ENCODE measurements around the gene GPR132.

The GPR132 gene

GRCh38 chr14:105021656-105022275, 43.5 kb downstream of the GPR132 start:
- no peaks in the 10 kb centered on the region for H3K9me3 ChIP-seq (ENCODE audit: control extremely low read depth in 1 of 5, control insufficient read depth in 4 of 5, insufficient read depth in 2 of 5, low read depth in 1 of 5, low read length in 4 of 5)
- H3K4me3 ChIP-seq (ENCODE audit: control insufficient read depth in 1 of 7, extremely low read depth in 1 of 7, insufficient read depth in 4 of 7, low read depth in 2 of 7, low read length in 6 of 7): peak overlapping the region; percentile 2 to 81 (median 71)
- ChIA-PET POLR2A (interaction anchor here (1.3 kb wide), 1 partner anchor 44 kb away, joined by 4 read pairs; no protein-coding TSS in a partner anchor), CTCF (interaction anchor here (1.1 to 6.7 kb wide), 3 partner anchors 16 to 36 kb away, joined by 3 to 44 read pairs (median 5); partner anchors contain the start of gene CLBA1)
- 0% methylated on average over 17 of the region's 20 CpGs for WGBS (ENCODE audit: insufficient coverage)
- H3K36me3 ChIP-seq (ENCODE audit: control insufficient read depth in 4 of 4, insufficient read depth in 4 of 4, low read length in 3 of 4): peaks cover 0 to 17% (median 3%) of the 10 kb centered on the region in 4 experiments
- peak; percentile 50 to 79 (median 72) for DNase-seq
- peaks cover 7 to 38% (median 32%) of the 10 kb centered on the region in 4 experiments for H3K4me1 ChIP-seq (ENCODE audit: control extremely low read depth in 1 of 4, control insufficient read depth in 4 of 4, insufficient read depth in 4 of 4, low read length in 3 of 4)
- peak overlapping the region in 1 of 2 experiments; percentile 81 for H3K27ac ChIP-seq (ENCODE audit: insufficient read depth in 1 of 2, low read depth in 1 of 2, low read length in 2 of 2, poor library complexity in 1 of 2, severe bottlenecking in 2 of 2)
- no peaks in the 10 kb centered on the region for H3K27me3 ChIP-seq (replicated peaks in 2 of 5; ENCODE audit: control insufficient read depth in 4 of 5, insufficient read depth in 5 of 5, low read length in 4 of 5)

DNA sequence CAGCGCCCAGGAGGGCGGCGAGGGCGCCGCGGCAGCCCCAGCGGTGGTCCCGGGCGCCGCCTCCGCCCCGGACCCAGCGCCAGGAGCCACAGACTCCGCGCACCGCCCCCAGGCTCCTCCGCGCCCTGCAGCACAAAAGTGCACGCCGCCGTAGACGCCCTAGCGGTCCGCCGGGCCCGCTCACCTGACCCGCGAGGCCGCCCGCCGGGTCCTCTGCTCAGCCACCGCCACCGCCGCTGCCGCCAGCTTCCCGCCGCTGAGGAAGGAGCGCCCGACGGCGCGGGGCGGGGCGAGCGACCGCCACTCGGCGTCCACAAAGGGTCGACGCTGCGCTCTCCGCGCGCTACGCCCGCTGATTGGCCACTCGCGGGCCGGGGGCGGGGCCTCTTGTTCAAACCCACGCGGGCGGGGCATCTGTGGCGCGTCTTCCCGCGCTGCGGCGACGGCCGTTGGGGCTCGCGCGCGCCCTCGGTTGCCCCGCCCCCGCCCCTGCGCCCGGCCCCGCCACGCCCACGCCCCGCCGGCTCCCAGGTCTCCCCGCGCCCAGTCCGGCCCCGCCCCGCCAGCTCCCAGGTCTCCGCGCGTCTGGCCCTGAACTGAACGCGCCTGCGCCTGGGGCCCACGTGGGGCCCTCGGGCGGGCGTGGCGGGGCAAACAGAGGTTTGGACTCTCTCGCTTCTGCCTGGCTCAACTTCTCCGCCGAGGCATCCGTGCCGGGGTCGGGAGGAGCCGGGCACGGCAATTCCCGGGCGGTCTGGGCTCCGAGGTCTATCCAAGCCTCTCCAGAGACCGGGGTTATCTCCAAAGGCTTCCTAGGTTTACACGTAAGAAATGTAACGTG, 44.2 kb downstream of the GPR132 start, which contains the start of gene CDCA4:
Gene CDCA4 (minus strand): TSS at position 269 of the 841 bp plus-strand sequence. CDS start 9,154 bp downstream, outside the sequence.
- Histone ChIP-seq H3K4me1 (ENCODE audit: control extremely low read depth in 1 of 4, control insufficient read depth in 4 of 4, insufficient read depth in 4 of 4, low read length in 3 of 4) (peaks cover 7 to 45% (median 35%) of the 10 kb centered on the region in 4 experiments), H3K27ac (ENCODE audit: insufficient read depth in 1 of 2, low read depth in 1 of 2, low read length in 2 of 2, poor library complexity in 1 of 2, severe bottlenecking in 2 of 2) (peak within 1 kb of the TSS; percentile 58 to 81), H3K27me3 (replicated peaks in 2 of 5; ENCODE audit: control insufficient read depth in 4 of 5, insufficient read depth in 5 of 5, low read length in 4 of 5) (no peaks in the 10 kb centered on the region), H3K9me3 (ENCODE audit: control extremely low read depth in 1 of 5, control insufficient read depth in 4 of 5, insufficient read depth in 2 of 5, low read depth in 1 of 5, low read length in 4 of 5) (no peaks in the 10 kb centered on the region), H3K4me3 (ENCODE audit: control insufficient read depth in 1 of 7, extremely low read depth in 1 of 7, insufficient read depth in 4 of 7, low read depth in 2 of 7, low read length in 6 of 7) (peak within 1 kb of the TSS; percentile 73 to 97 (median 79)), H3K36me3 (ENCODE audit: control insufficient read depth in 4 of 4, insufficient read depth in 4 of 4, low read length in 3 of 4) (peaks cover 1 to 23% (median 3%) of the 10 kb centered on the region in 4 experiments)
- 0% methylated on average over 115 of the region's 115 CpGs for WGBS (ENCODE audit: insufficient coverage)
- POLR2A ChIA-PET: interaction anchor here (0.7 to 1.3 kb wide), 2 partner anchors 43 to 45 kb away, joined by 3 to 4 read pairs; no protein-coding TSS in a partner anchor
- DNase-seq: peak; percentile 93 to 97 (median 96)
- CTCF ChIA-PET: interaction anchor here (1.1 to 6.7 kb wide), 4 partner anchors 9 to 35 kb away, joined by 3 to 44 read pairs (median 8); partner anchors contain the start of gene CLBA1

- Histone ChIP-seq H3K9me3 (ENCODE audit: control extremely low read depth in 1 of 5, control insufficient read depth in 4 of 5, insufficient read depth in 2 of 5, low read depth in 1 of 5, low read length in 4 of 5) (no peaks in the 10 kb centered on the region), H3K36me3 (ENCODE audit: control insufficient read depth in 4 of 4, insufficient read depth in 4 of 4, low read length in 3 of 4) (peaks cover 2 to 26% (median 3%) of the 10 kb centered on the region in 4 experiments), H3K27ac (ENCODE audit: insufficient read depth in 1 of 2, low read depth in 1 of 2, low read length in 2 of 2, poor library complexity in 1 of 2, severe bottlenecking in 2 of 2) (peak overlapping the region; percentile 58 to 79), H3K4me1 (ENCODE audit: control extremely low read depth in 1 of 4, control insufficient read depth in 4 of 4, insufficient read depth in 4 of 4, low read length in 3 of 4) (peaks cover 7 to 54% (median 40%) of the 10 kb centered on the region in 4 experiments), H3K4me3 (ENCODE audit: control insufficient read depth in 1 of 7, extremely low read depth in 1 of 7, insufficient read depth in 4 of 7, low read depth in 2 of 7, low read length in 6 of 7) (peak overlapping the region; percentile 73 to 97 (median 79)), H3K27me3 (replicated peaks in 2 of 5; ENCODE audit: control insufficient read depth in 4 of 5, insufficient read depth in 5 of 5, low read length in 4 of 5) (no peaks in the 10 kb centered on the region)
- POLR2A ChIA-PET: interaction anchor here (0.7 to 1.3 kb wide), 2 partner anchors 44 to 46 kb away, joined by 3 to 4 read pairs; no protein-coding TSS in a partner anchor
- 8% methylated on average over 66 of the region's 75 CpGs for WGBS (ENCODE audit: insufficient coverage)
- CTCF ChIA-PET: interaction anchor here (0.6 to 6.7 kb wide), 11 partner anchors 9 to 66 kb away, joined by 3 to 44 read pairs (median 3); partner anchors contain the start of genes CLBA1 and GPR132
- peak; percentile 67 to 86 (median 81) for DNase-seq
Measured at GRCh38 chr14:105019861-105020814, 45.1 kb downstream of the GPR132 start.

DNA sequence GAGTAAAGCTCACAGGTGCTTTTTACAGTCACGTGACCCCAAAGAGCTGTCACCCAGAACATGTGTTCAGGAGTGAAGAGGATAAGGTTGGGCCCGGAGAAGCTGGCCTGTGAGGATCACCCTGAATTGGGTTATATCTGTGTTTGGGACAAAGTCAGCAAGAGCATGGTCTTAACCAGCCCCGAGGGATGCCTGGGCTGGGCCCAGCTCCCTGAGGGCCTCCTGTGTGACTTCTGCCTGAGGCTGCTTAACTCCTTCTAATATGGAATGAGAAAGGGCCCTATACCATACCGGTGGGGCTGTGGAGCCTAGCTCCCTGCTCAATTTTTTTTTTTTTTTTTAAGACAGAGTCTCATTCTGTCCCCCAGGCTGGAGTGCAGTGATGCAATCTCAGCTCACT, 46.8 kb downstream of the GPR132 start:
- Histone ChIP-seq H3K36me3 (ENCODE audit: control insufficient read depth in 4 of 4, insufficient read depth in 4 of 4, low read length in 3 of 4) (peaks cover 2 to 26% (median 3%) of the 10 kb centered on the region in 4 experiments), H3K4me3 (ENCODE audit: control insufficient read depth in 1 of 7, extremely low read depth in 1 of 7, insufficient read depth in 4 of 7, low read depth in 2 of 7, low read length in 6 of 7) (peak overlapping the region in 1 of 7 experiments; percentile 22), H3K27me3 (replicated peaks in 2 of 5; ENCODE audit: control insufficient read depth in 4 of 5, insufficient read depth in 5 of 5, low read length in 4 of 5) (no peaks in the 10 kb centered on the region), H3K27ac (ENCODE audit: insufficient read depth in 1 of 2, low read depth in 1 of 2, low read length in 2 of 2, poor library complexity in 1 of 2, severe bottlenecking in 2 of 2) (peak overlapping the region in 1 of 2 experiments; percentile 32), H3K4me1 (ENCODE audit: control extremely low read depth in 1 of 4, control insufficient read depth in 4 of 4, insufficient read depth in 4 of 4, low read length in 3 of 4) (peaks cover 7 to 63% (median 45%) of the 10 kb centered on the region in 4 experiments), H3K9me3 (ENCODE audit: control extremely low read depth in 1 of 5, control insufficient read depth in 4 of 5, insufficient read depth in 2 of 5, low read depth in 1 of 5, low read length in 4 of 5) (no peaks in the 10 kb centered on the region)
- no peak for DNase-seq
- ChIA-PET CTCF (interaction anchor here (0.6 to 6.7 kb wide), 7 partner anchors 7 to 140 kb away, joined by 3 to 44 read pairs (median 5); no protein-coding TSS in a partner anchor), POLR2A (interaction anchor here (0.7 kb wide), 1 partner anchor 13 kb away, joined by 3 read pairs; no protein-coding TSS in a partner anchor)
- 100% methylated on average over 3 of the region's 4 CpGs for WGBS (ENCODE audit: insufficient coverage)

GRCh38 chr14:105015905-105016304, 49.3 kb downstream of the GPR132 start:
- CTCF ChIA-PET: interaction anchor here (1.0 to 6.7 kb wide), 6 partner anchors 10 to 40 kb away, joined by 3 to 44 read pairs (median 8); no protein-coding TSS in a partner anchor
- no peak for DNase-seq
- Histone ChIP-seq H3K4me1 (ENCODE audit: control extremely low read depth in 1 of 4, control insufficient read depth in 4 of 4, insufficient read depth in 4 of 4, low read length in 3 of 4) (peaks cover 7 to 51% (median 33%) of the 10 kb centered on the region in 4 experiments), H3K36me3 (ENCODE audit: control insufficient read depth in 4 of 4, insufficient read depth in 4 of 4, low read length in 3 of 4) (peaks cover 2 to 47% (median 10%) of the 10 kb centered on the region in 4 experiments), H3K27me3 (replicated peaks in 2 of 5; ENCODE audit: control insufficient read depth in 4 of 5, insufficient read depth in 5 of 5, low read length in 4 of 5) (no peaks in the 10 kb centered on the region), H3K4me3 (ENCODE audit: control insufficient read depth in 1 of 7, extremely low read depth in 1 of 7, insufficient read depth in 4 of 7, low read depth in 2 of 7, low read length in 6 of 7) (no peak overlapping the region), H3K27ac (ENCODE audit: insufficient read depth in 1 of 2, low read depth in 1 of 2, low read length in 2 of 2, poor library complexity in 1 of 2, severe bottlenecking in 2 of 2) (peak overlapping the region; percentile 40 to 56), H3K9me3 (ENCODE audit: control extremely low read depth in 1 of 5, control insufficient read depth in 4 of 5, insufficient read depth in 2 of 5, low read depth in 1 of 5, low read length in 4 of 5) (no peaks in the 10 kb centered on the region)
- POLR2A ChIA-PET: interaction anchor here (1.1 kb wide), 1 partner anchor 18 kb away, joined by 3 read pairs; no protein-coding TSS in a partner anchor
- WGBS (ENCODE audit: insufficient coverage): 78% methylated on average over 5 of the region's 6 CpGs

DNA sequence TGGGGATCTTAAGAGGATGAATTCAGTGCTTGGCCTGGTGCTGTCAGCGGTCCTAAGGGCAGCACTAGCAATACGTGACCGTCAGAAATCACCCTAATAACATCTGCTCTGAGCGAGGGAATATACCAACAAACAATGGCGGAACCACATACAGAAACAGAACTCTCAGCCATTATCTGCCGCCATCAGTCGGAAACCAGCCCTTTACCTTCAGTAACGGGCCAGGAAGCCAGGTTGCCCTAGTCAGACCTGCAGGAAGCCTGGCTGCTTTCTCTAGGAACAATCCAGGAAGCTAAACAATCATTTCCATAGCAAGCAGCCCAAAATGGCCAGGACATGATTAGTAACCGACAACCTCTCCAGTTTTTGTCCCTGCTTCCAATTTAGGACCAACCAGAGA, 50.0 kb downstream of the GPR132 start:
- Histone ChIP-seq H3K27ac (ENCODE audit: insufficient read depth in 1 of 2, low read depth in 1 of 2, low read length in 2 of 2, poor library complexity in 1 of 2, severe bottlenecking in 2 of 2) (peak overlapping the region; percentile 40 to 56), H3K9me3 (ENCODE audit: control extremely low read depth in 1 of 5, control insufficient read depth in 4 of 5, insufficient read depth in 2 of 5, low read depth in 1 of 5, low read length in 4 of 5) (no peaks in the 10 kb centered on the region), H3K27me3 (replicated peaks in 2 of 5; ENCODE audit: control insufficient read depth in 4 of 5, insufficient read depth in 5 of 5, low read length in 4 of 5) (no peaks in the 10 kb centered on the region), H3K4me1 (ENCODE audit: control extremely low read depth in 1 of 4, control insufficient read depth in 4 of 4, insufficient read depth in 4 of 4, low read length in 3 of 4) (peaks cover 7 to 50% (median 32%) of the 10 kb centered on the region in 4 experiments), H3K36me3 (ENCODE audit: control insufficient read depth in 4 of 4, insufficient read depth in 4 of 4, low read length in 3 of 4) (peaks cover 4 to 52% (median 14%) of the 10 kb centered on the region in 4 experiments), H3K4me3 (ENCODE audit: control insufficient read depth in 1 of 7, extremely low read depth in 1 of 7, insufficient read depth in 4 of 7, low read depth in 2 of 7, low read length in 6 of 7) (peak overlapping the region in 1 of 7 experiments; percentile 2)
- CTCF ChIA-PET: interaction anchor here (1.0 to 6.7 kb wide), 4 partner anchors 11 to 39 kb away, joined by 3 to 44 read pairs (median 11); no protein-coding TSS in a partner anchor
- WGBS (ENCODE audit: insufficient coverage): 42% methylated on average over 8 of the region's 9 CpGs
- peak; percentile 59 to 81 (median 66) for DNase-seq
- POLR2A ChIA-PET: no interaction called here

Data from common myeloid progenitor, CD34-positive (primary cell).